ENCODE results near the gene CCDC77. TPM values are rescaled to one million over a fixed set of nuclear protein-coding genes. Genes with fewer than 3 reads are reported as not detected.

Gene CCDC77
- total RNA-seq, 1 experiment from 2014 or later, result 12.4 TPM

DNA sequence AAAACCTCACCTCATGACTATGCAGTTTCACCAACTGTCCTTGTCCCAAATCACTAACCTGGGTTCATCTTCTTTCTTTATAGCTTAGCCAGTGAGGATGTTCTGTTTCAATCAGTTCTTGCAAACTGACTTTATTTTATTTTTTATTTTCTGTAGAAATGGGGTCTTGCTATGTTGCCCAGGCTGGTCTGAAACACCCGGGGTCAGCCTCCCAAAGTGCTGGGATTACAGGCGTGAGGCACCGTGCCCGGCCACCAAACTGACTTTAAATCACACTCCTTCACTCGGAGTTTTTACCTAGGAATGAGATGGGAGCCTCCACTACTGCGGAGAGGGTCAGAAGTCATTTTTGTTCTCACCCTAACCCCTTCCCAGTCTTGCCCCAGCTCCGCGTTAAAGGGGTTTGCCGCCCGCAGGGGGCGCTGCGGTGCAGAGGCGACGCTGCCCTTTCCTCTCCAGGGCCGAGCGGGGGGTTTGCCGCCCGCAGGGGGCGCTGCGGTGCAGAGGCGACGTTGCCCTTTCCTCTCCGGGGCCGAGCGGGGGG, 51.3 kb downstream of the CCDC77 start:
- no peak for DNase-seq (ENCODE audit: low spot score)

DNA sequence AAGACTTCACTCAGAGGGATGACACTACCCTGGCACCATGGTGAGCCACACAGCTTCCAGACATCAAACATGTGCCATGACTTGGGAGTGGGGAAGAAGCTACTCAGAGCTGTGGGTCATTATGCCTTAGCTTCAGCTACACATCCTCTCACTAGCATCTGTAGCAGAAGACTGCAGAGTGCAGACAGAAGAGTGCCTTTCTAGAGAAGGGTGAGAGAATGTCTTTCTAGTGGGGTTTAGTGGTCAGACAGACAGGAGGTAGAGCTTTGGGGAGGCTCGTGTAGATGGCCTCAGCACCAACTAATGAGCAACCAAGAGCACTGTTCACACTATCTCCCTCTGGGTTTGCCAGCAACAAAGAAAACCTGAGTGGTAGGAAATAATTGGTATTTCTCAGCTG, 53.4 kb downstream of the CCDC77 start:
- no peak for DNase-seq (ENCODE audit: low spot score)

DNA sequence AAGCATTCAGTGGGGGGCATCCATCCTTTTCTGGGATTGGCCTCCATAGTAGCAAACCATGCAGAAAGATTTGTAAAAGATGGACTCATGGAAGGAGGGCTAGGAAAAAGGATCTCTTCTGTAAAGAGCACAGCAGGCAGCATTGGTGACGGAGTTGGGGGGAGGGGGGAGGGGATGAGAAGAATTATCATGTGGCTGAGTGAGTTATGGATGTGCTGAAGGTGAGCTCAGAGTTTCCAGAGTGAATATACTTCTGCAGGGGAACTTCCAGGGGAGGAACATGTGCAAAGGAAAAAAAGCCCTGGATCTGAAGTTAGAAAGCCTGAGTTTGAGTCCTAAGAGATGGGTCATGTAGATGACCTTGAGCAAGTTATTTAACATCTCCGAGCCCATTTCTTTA, 54.4 kb downstream of the CCDC77 start:
- no peak for DNase-seq (ENCODE audit: low spot score)

DNA sequence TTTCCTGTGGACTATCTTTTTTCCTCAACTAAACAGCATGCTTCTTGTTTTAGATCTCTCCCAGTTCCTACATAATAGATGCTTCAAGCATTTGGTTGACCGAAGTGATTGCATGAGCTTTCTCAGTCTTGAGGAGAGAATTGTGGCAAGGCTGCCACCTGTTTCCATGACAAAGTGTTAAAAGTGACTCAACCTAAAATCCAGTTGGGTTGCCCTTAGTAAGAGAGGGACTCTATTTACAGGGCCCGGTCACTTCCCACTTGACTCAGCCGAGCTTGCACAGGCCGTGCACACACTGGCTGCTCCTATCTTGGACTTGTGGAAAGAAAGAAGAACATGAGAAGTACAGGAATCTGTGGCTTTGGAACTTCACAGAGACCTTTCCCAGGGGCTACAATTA, 56.2 kb downstream of the CCDC77 start:
- no peak for DNase-seq (ENCODE audit: low spot score)

DNA sequence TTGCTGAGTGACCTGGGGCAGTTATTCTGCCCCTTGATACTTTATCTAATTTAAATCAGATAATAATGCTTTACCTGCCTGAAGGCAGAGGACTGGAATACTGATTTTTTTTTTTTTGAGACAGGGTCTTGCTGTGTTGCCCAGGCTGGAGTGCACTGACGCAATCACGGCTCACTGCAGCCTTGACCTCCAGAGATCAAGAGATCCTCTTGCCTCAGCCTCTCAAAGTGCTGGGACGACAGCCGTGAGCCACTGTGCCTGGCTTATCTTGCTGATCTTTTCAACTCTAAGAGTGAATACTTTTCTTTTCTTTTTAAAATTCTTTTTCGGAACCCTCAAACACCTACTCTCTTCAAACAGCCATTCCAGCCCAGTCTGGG, 57.6 kb downstream of the CCDC77 start:
- DNase-seq (ENCODE audit: low spot score), result no peak

DNA sequence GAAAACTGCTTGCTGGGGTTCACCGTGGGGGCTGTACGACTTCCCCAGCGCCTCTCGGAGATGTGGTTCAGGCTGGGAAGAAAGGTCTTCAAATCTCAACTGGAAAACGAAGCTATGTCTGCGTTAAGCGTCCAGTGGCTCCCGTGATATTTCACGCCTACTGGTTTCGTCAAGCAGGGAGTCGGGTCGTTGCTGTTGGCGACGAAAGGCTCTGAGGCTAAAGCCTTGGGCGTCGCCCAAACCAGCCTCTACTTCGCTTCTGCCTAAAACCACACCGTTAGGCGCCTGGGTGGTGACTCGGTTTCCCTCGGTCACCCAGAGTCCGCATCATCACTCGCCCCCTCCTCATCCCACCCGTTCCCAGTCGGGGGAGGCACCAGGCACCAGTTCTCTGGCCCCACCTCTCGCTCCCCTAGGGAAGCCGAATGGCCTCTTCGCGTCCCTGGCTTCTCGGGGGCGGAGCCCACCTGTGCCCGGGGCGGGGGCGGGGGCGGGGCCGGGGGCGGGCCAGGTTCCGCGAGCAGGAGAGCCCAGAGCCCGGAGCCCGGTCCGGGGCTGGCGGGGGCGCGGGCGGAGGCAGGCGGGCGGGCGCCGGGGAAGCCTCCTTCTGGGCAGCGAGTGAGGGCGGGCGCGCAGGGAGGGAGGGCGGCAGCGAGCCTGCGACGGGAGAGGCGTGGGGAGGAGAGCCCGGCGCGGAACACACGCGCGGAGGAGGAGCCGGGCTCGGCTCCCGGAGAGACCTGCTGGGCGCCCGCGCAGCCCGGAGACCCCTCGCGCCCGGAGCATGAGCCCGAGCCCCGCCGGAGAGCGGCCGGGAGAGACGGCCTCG, 58.2 kb downstream of the CCDC77 start, which contains the start of gene B4GALNT3:
TSS of gene B4GALNT3 (plus strand) at position 510 of the 829 bp plus-strand sequence. CDS start 438 bp downstream, outside the sequence.
- no peak for DNase-seq (ENCODE audit: low spot score)

DNA sequence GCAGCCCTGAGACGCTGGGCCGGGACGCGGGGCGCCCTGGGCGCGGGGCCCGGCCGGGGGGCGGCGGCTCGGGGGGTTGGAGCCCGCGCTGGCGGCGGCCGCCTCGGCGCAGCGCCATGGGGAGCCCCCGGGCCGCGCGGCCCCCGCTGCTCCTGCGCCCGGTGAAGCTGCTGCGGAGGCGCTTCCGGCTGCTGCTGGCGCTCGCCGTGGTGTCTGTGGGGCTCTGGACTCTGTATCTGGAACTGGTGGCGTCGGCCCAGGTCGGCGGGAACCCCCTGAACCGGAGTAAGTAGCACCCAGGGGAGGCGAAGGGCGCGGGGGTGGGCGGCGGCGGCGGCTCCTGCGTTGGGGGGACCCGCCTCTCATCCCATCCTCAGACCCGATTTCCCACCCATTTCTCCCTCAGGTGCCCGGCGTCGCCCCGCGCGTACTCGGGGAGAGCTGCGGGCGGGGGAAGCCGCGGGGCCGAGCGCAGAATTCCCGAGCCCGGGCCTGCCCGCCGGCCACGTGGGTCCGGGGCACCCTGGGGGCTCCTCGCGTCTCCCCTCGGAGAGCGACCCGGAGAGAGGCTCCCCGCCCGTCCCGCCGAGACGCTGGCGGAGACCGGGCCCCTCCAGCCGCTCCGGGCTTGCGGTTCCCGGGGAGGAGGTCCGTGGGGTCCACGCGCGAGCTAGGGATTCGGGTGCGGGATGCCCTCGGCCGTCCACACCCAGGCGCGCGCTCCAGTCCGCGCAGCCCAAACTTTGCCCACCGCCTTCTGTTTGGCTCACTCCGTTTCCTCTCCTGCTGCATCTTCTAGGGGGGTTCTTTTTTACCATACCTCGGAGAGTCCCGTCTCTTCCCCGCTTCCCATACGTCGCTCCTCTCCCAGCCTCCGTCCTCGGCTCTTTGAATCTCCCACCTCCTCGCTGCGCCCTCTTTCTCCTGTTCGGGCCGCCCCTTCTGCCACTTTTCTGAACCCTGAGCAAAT, 59.1 kb downstream of the CCDC77 start:
- DNase-seq (ENCODE audit: low spot score), result no peak

DNA sequence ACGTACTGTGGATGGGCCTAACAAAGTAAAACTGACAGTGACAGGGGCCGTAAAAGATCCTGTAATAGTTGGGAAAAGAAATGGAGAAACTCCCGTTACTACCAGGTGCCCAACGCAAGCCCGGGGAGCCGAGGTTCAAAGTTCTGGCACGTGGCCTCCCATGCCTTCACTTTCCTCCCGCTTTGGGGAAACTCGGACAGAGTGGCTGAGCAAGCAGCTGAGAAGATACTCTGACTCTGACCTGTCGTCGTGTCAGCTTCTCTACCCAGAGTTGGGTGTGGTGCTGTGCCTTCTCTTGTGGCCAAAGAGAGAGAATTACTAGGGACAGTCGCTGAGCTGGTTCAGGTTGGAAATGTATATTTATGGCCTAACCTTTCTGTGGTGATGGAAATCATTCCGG, 60.0 kb downstream of the CCDC77 start:
- no peak for DNase-seq (ENCODE audit: low spot score)

DNA sequence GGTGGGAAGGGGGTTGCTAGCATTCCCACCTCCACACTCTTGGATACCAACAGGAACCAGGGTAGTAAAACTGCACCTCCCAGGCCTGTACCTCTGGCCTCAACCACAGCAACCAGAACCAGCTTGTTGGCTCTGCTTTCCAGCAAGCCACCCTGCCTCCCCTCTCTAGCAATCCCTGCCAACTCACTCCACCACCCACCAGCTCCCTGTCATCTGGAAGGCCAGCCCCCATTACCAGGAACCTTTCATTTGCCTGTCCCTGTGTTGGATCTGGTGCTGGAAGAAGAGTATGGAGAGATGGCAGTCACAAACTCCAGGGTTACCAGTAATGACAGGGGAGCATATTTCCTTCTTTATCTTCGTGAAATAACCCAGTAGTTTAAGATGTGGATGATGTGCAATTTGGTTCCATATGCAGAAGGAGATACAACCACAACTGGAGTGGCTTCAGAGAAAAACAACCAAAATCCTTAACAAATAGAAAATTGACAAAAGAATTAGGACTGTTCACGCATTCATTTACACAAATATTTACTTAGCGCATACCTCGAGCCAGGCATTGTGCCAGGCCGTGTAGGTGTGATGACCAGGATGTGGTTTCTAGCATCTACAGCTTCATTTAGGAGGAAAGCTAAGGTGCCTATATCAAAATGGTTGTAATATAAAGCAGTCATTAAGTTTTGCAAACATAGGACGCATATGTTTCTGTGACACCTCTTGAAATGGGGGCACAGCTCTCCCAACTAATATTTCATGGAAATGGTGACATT, 61.7 kb downstream of the CCDC77 start:
- DNase-seq (ENCODE audit: low spot score), result no peak

DNA sequence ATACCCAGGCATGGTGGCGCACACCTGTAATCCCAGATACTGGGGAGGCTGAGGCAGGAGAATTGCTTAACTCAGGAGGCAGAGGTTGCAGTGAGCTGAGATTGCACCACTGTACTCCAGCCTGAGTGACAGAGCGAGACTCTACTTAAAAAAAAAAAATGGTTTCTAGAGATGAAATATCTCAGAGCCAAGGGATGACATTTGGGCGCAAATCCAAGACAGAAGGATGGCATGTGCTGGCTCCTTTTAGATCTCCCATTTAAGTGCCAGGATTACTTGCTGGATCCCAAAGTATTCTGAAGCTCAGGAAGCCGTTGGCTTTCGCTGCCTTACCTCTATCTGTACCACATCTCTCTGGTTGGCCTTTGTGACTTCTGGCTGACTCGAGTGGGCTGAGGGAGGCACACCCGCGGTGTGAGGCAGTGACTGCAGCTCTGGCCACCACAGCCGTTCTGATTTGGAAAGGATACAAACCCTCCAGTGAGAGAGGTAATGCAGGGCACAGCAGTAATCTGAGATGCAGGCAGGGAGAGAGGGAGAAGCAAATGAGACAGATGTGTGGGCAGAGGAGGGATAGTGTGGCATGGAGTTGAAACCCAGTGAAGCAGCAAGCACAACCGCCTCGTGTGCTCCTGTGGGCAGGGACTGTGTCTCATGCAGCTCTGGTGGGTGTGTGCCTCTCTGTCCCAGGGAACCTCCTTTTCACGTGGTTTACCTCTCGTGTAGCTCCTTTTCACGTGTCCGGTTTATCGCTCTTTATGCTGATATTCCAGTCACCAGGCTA, 63.2 kb downstream of the CCDC77 start:
- no peak for DNase-seq (ENCODE audit: low spot score)

DNA sequence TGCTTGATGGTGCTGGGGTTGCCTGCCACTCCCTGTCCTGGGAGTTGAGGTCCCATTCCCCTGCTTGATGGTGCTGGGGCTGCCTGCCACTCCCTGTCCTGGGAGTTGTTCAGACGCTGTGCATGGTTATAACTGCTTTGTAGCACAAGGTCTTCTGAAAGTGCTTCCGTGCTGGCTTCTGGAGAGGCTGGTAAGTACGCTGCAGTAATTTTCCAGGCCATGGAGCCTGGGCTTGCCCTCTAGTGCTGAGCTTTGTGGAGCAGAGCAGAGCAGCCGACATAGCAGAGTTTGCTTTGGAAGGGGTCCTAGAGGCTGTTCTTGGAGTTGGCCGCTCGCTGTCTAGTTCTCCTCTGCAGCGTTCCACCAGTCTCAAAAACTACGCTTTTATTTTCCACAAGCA, 64.6 kb downstream of the CCDC77 start:
- DNase-seq (ENCODE audit: low spot score), result no peak

DNA sequence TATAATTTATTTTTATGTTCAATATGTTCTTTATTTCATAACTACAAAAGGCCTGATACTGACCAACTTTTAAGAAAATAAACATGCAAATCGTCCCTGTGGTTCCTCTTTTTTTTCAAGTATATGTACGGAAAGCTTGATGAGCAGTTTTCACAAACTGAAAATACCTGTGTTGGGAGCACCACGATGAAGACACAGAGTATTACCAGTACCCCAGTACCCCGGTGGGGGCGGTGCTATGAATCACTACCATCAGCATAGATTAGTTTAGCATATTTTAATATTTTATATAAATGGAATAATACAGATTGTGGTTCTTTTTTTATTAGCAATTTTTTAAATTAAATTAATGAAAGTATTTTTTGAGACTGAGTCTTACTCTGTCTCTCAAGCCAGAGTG, 65.3 kb downstream of the CCDC77 start:
- no peak for DNase-seq (ENCODE audit: low spot score)

DNA sequence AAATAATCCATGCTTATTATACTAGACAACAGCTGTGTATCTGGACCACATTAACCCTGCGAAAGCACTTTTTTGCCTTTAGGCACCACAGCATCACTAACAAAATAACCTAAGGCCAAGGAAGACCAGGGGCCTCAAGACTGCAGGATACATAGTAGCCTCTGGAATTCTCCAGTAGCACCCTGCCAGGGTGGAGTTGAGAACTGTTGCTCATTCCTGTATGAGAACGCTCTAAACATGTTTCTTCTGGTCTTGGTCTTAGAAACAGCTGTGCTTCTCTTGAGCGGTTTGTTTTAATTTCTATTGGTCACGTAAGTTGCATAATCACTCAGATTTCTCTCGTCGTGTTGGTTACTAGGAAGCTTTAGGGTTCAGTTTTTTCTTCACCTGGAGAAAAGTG, 66.1 kb downstream of the CCDC77 start:
- no peak for DNase-seq (ENCODE audit: low spot score)

DNA sequence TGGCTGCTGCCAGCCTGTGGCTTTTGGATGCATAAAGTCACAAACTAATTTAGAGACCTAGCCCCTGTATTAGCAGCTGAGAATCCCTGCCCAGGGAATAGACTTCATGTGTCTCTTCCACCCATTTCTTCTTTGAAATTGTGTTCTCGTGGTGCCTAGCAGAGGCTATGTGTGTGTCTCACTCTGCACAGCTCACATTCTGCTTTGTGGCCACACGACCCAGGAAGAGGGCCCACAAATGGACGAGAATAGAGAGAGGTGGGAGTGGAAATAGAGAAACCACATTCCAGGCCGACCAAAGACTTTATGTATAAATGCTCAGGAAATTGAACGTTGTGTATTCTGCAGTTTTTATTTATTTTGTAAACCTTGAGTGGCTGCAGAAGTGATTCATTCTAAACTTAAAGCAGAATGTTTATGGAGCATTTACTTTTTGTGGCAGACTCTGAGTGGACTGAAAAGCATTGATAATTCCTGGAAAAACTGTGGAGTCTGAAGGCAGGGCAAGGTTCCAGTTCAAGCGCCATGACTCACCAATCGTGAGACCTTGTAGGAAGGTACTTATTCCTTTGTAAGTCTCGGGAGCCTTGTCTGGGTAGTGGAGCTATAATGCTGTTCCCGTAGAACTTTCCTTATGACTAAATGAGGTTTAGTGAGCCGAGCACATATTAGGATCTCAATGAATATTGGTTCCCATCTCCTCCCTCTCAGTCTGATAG, 67.4 kb downstream of the CCDC77 start:
- no peak for DNase-seq (ENCODE audit: low spot score)

DNA sequence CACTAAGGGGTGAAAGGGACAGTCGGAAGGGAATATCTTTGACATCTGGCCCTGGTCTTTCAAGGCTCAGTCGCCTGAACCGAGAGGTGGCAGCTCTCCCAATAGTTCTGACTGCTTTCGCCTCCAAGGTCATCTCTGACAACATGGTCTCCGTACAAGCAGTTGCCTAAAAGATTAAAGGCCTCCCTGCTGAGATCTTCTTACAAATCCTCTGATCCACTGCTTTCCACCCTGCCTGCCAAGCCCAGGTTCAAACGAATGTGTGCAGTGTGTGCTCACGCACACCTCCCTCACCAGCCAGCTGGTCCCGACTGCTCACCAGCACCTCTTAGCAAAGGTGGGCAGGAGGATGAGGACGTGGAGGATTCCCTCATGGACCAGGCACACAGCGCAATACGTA, 68.7 kb downstream of the CCDC77 start:
- DNase-seq (ENCODE audit: low spot score), result no peak

DNA sequence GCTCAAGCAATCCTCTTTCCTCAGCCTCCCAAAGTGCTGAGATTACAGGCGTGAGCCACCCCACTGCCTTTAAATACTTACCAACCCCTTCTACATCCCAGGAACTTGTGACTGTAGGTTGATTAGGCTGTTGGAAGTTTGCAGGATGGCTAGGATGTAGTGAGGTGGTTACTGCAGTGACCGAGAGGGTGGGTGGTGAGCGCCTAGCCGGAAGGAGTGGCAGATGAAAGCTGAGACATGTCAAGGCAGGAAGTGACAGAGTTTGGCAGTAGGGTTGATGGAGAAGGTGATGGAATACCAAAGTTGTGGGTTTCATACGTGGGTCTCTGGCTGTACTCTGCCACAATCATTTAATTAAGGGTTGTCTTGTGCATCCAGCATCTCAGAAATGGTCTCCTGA, 71.8 kb downstream of the CCDC77 start:
- DNase-seq (ENCODE audit: low spot score), result no peak

DNA sequence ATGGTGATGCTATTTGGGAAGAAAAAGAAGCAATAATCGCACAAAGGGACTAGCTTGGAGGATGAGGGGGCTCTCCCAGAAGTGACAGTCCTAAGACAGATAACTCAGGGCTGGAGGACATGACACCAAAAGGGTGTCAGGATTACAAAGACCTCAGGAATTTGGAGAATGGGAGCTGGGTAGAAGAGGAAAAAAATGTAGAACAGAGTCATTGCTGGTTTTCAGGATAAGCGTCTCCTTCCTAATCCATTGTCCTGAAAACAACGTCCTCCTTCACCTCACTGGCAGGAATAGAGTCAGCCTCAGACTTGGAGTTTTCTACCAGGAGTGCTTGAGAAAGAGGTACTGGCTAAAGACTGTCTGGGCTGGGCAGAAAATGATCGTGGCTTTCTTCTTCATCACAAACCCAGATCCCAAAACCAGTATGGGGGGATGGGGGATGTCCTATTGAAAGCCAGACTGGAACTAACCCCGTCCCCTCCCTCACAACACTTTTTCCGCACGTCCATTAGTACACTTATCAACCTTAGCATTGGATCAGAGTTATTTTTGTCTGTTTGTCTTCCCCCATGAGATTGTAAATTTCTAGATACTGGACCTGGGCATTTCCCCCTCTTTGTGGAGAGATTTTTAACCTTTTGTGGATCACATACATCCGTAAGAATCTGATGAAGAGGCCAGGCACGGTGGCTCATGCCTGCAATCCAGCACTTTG, 72.6 kb downstream of the CCDC77 start:
- DNase-seq (ENCODE audit: low spot score), result peak; percentile 26

DNA sequence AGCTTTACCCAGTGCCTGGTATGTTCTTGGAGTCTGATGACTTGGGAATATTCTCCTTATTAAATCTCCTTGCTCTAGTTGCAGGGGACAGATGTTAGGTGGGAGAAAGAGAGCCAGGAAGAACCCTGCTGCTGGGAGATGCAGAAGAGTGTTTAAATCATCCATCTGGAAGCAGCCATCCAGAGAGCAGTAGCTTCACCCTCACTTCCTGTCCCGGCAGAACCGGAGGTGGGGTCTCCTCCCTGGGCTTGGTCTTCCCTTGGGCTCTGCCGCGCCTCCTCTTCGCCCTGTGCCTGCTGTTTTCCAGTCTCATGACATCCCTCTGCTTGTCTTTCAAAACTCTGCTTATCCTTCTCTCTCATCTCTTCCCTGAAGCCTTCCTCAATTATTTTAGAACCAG, 73.8 kb downstream of the CCDC77 start:
- DNase-seq (ENCODE audit: low spot score), result no peak

DNA sequence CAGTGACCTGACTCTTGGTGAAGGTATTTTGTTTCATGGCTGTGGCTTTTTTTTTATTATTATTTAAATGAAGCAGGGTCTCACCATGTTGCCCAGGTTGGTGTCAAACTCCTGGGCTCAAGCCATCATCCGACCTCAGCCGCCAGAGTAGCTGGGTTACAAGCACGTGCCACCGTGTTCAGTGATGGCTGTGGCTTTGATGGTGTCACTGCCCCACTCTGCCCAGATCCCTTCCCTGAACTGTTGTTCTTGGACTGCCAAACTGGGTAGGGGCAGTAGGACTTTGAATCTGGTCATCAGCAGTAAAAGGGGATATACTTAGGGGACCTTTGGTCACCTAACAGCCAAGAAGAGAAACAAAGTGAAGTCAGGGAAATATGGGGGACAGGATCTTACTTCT, 77.7 kb downstream of the CCDC77 start:
- DNase-seq (ENCODE audit: low spot score), result no peak

All from A172 (cell line).